ENCODE data around the gene NAV2. TPM values are rescaled to one million over a fixed set of nuclear protein-coding genes. Genes with fewer than 3 reads are reported as not detected.

Gene NAV2
- total and polyA plus RNA-seq, 2 experiments from 2014 or later: 26.0 to 45.0 TPM

GRCh38 chr11:19871531-19871930 lies 158.9 kb downstream of the NAV2 start:
- Histone ChIP-seq H3K27me3 (ENCODE audit: insufficient read depth) (no peaks in the 10 kb centered on the region), H3F3A (replicated peaks; ENCODE audit: low read depth) (peaks cover 9% of the 10 kb centered on the region), H3K27ac (ENCODE audit: low read depth) (peak overlapping the region; percentile 75; the same call in 1 of the 2 replicates), H4K20me1 (replicated peaks; ENCODE audit: insufficient read depth) (0 out of 2 replicates have a peak, but pooled peaks cover 5% of the 10 kb centered on the region), H3K79me2 (replicated peaks; ENCODE audit: insufficient read depth) (peaks cover 19% of the 10 kb centered on the region), H3K4me2 (no peak overlapping the region), H3K36me3 (ENCODE audit: insufficient read depth) (no peaks in the 10 kb centered on the region), H3K4me1 (ENCODE audit: insufficient read depth) (peaks cover 62% of the 10 kb centered on the region), H3K4me3 (no peak overlapping the region), H3K9me2 (ENCODE audit: insufficient read depth) (peaks cover 8% of the 10 kb centered on the region; the same call in 1 of the 2 replicates), H2AFZ (no peak overlapping the region)
- Mint-ChIP-seq H3K4me3 (no peak overlapping the region), H3K36me3 (ENCODE audit: low read depth) (peaks cover 29% of the 10 kb centered on the region), H3K27ac (peak overlapping the region; percentile 41; the same call in 1 of the 2 replicates), H3K9me3 (no peaks in the 10 kb centered on the region), H3K4me1 (peaks cover 72% of the 10 kb centered on the region), H3K27me3 (ENCODE audit: insufficient read depth, low read depth, poor library complexity) (peaks cover 7% of the 10 kb centered on the region)
- no peak for ATAC-seq
- no peak for DNase-seq (ENCODE audit: low spot score)
- TF ChIP-seq EZH2phosphoT487 (IDR thresholded peaks at IDR 0.05; ENCODE audit: unreplicated experiment): no peak
- TF ChIP-seq ZNF462 (CRISPR knock-in tag; IDR thresholded peaks at IDR 0.05): no peak
- no peak for TF ChIP-seq POLR2AphosphoS5 (IDR thresholded peaks at IDR 0.05; ENCODE audit: low read depth)
- no peak for TF ChIP-seq ZNF331 (CRISPR knock-in tag; IDR thresholded peaks at IDR 0.05; ENCODE audit: low read depth)
- TF ChIP-seq, protein P1, sequence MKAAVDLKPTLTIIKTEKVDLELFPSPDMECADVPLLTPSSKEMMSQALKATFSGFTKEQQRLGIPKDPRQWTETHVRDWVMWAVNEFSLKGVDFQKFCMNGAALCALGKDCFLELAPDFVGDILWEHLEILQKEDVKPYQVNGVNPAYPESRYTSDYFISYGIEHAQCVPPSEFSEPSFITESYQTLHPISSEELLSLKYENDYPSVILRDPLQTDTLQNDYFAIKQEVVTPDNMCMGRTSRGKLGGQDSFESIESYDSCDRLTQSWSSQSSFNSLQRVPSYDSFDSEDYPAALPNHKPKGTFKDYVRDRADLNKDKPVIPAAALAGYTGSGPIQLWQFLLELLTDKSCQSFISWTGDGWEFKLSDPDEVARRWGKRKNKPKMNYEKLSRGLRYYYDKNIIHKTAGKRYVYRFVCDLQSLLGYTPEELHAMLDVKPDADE (IDR thresholded peaks at IDR 0.05): no peak
- TF ChIP-seq EZH2 (IDR thresholded peaks at IDR 0.05; ENCODE audit: low read depth, unreplicated experiment): no peak
- TF ChIP-seq NANOG (IDR thresholded peaks at IDR 0.05; ENCODE audit: borderline replicate concordance): no peak
- TF ChIP-seq, protein P2, sequence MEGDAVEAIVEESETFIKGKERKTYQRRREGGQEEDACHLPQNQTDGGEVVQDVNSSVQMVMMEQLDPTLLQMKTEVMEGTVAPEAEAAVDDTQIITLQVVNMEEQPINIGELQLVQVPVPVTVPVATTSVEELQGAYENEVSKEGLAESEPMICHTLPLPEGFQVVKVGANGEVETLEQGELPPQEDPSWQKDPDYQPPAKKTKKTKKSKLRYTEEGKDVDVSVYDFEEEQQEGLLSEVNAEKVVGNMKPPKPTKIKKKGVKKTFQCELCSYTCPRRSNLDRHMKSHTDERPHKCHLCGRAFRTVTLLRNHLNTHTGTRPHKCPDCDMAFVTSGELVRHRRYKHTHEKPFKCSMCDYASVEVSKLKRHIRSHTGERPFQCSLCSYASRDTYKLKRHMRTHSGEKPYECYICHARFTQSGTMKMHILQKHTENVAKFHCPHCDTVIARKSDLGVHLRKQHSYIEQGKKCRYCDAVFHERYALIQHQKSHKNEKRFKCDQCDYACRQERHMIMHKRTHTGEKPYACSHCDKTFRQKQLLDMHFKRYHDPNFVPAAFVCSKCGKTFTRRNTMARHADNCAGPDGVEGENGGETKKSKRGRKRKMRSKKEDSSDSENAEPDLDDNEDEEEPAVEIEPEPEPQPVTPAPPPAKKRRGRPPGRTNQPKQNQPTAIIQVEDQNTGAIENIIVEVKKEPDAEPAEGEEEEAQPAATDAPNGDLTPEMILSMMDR (conservative IDR thresholded peaks at IDR 0.05; ENCODE audit: low read depth in 2 of 2): no peak

All from GM23338 (cell line).